K562 (cell line): ENCODE measurements around the gene NYNRIN. TPM values are rescaled to one million over a fixed set of nuclear protein-coding genes. Genes with fewer than 3 reads are reported as not detected.

Source experiments
- ATAC-seq: fragments of 200-7000 bp; cut with Tn5 transposase; 3 replicates; pipeline ENCODE4 v1.9.1; 2020; ENCODE audit warnings: moderate library complexity
- BruUV-seq: library from RNA; stranded (reverse); fragments of 400-500 nt; replicated peaks from 2 replicates; lab custom pipeline; 2021; lab: Mats Ljungman, UMichigan
- CTCF ChIA-PET: fragments of 300-600 bp; formaldehyde crosslinking; extraction: SDS; loops from one replicate; lab custom pipeline; 2021; ENCODE audit warnings: low intra/inter-chr PET ratio; lab: Yijun Ruan, JAX
- POLR2A ChIA-PET: fragments of 300-600, 350-650 bp; sonication (Branson Sonifier 250); formaldehyde crosslinking; extraction: SDS; loops from one replicate; lab custom pipeline; 2021; ENCODE audit warnings: antibody characterized with exemption, inconsistent platforms; lab: Yijun Ruan, JAX
- DNase-seq, 4 experiments: peaks; one replicate each; pipeline versions ENCODE4 v3.0.0 to v3.0.0-alpha.2; 2011 to 2018; ENCODE audit warnings: low spot score in 3 of 4, mixed read lengths in 3 of 4; ENCODE audit errors: extremely low read depth in 1 of 4
- FAIRE-seq: peaks from 2 replicates; lab custom pipeline; 2011; peaks lifted over from hg19 to GRCh38; lab: Jason Lieb, UNC
- H2AFZ ChIP-seq: 2 replicates; pipeline ENCODE4 v1.6.0; 2011; ENCODE audit warnings: low read depth, low read length, control low read depth, inconsistent platforms
- H3K27ac ChIP-seq: fragments of 200-600 bp; 3 replicates; pipeline ENCODE4 v1.8.0; 2011; ENCODE audit warnings: low read depth, mild to moderate bottlenecking, control low read depth, inconsistent platforms, low read length, moderate library complexity, mixed read lengths; ENCODE audit errors: extremely low read depth
- H3K27me3 ChIP-seq, 2 experiments: fragments of 300-600 bp in 1 of 2; 2 replicates in 1 of 2; 3 replicates in 1 of 2; pipeline versions ENCODE4 v1.6.0 to v1.8.0; 2011; ENCODE audit warnings: inconsistent platforms in 2 of 2, low read length in 2 of 2, mild to moderate bottlenecking in 1 of 2, mixed read lengths in 1 of 2, moderate library complexity in 1 of 2; ENCODE audit not compliant: control insufficient read depth in 2 of 2, insufficient read depth in 2 of 2
- H3K36me3 ChIP-seq: fragments of 300-600 bp; 3 replicates; pipeline ENCODE4 v1.8.0; 2011; ENCODE audit warnings: mild to moderate bottlenecking, low read length, inconsistent platforms; ENCODE audit not compliant: control insufficient read depth, insufficient read depth
- H3K4me1 ChIP-seq, 2 experiments: fragments of 200-600 bp in 1 of 2; replicated peaks in 1 of 2; 2 replicates in 1 of 2; 3 replicates in 1 of 2; pipeline versions ENCODE4 v1.5.1 to v1.8.0; 2011; ENCODE audit warnings: inconsistent platforms in 2 of 2, low read length in 2 of 2, mild to moderate bottlenecking in 1 of 2, mixed read lengths in 1 of 2, moderate library complexity in 1 of 2; ENCODE audit not compliant: control insufficient read depth in 2 of 2, insufficient read depth in 2 of 2
- H3K4me2 ChIP-seq: 2 replicates; pipeline ENCODE4 v1.6.1; 2011; ENCODE audit warnings: low read length, control low read depth, inconsistent platforms, mixed read lengths; ENCODE audit not compliant: insufficient read depth
- H3K4me3 ChIP-seq: fragments of 200-600 bp; sonication (generic), shearing (Covaris generic); 2 replicates; pipeline ENCODE4 v1.5.1; 2016; ENCODE audit warnings: control low read depth, inconsistent platforms
- H3K79me2 ChIP-seq: fragments of 200-600 bp; 3 replicates; pipeline ENCODE4 v1.8.0; 2011; ENCODE audit warnings: low read length, inconsistent platforms; ENCODE audit not compliant: control insufficient read depth, insufficient read depth
- H3K9ac ChIP-seq, 2 experiments: 2 replicates each; pipeline versions ENCODE4 v1.6.0 to v1.6.1; 2011; ENCODE audit warnings: low read depth in 2 of 2, low read length in 2 of 2, control low read depth in 1 of 2, inconsistent platforms in 1 of 2, mild to moderate bottlenecking in 1 of 2, mixed read lengths in 1 of 2; ENCODE audit not compliant: insufficient read depth in 1 of 2
- H3K9me1 ChIP-seq: one replicate; pipeline ENCODE4 v1.6.0; 2011; ENCODE audit warnings: inconsistent platforms, mild to moderate bottlenecking, low read length, moderate library complexity; ENCODE audit not compliant: control insufficient read depth, insufficient read depth
- H3K9me3 ChIP-seq: replicated peaks from 2 replicates; pipeline ENCODE4 v1.5.1; 2011; ENCODE audit warnings: low read depth, low read length, inconsistent platforms; ENCODE audit not compliant: control insufficient read depth, insufficient read depth
- H4K20me1 ChIP-seq: replicated peaks from 2 replicates; pipeline ENCODE4 v1.6.1; 2011; ENCODE audit warnings: low read length, inconsistent platforms, mixed read lengths; ENCODE audit not compliant: control insufficient read depth, insufficient read depth
- ATF7 ChIP-seq: fragments of 450-650 bp; IDR thresholded peaks from 2 replicates; pipeline ENCODE4 v1.7.1; 2014; ENCODE audit warnings: mild to moderate bottlenecking, moderate library complexity
- CREB1 ChIP-seq, 2 experiments: sonication (generic) in 1 of 2; formaldehyde crosslinking in 1 of 2; IDR thresholded peaks; 2 replicates each; pipeline versions ENCODE4 v1.6.1 to v1.8.0; 2012 to 2022; ENCODE audit warnings: inconsistent platforms in 1 of 2, mild to moderate bottlenecking in 1 of 2, missing genetic modification reagents in 1 of 2, moderate library complexity in 1 of 2
- NRF1 ChIP-seq, 2 experiments: fragments of 450-650 bp; IDR thresholded peaks in 1 of 2; conservative IDR thresholded peaks in 1 of 2; 2 replicates each; pipeline ENCODE4 v1.6.1; 2014; ENCODE audit warnings: mild to moderate bottlenecking in 2 of 2
- ZC3H4 ChIP-seq: sonication (generic); formaldehyde crosslinking; IDR thresholded peaks from 2 replicates; pipeline ENCODE4 v1.9.0; 2021; ENCODE audit warnings: missing genetic modification reagents, borderline replicate concordance
- ZC3H8 ChIP-seq: fragments of 450-650 bp; IDR thresholded peaks from 2 replicates; pipeline ENCODE4 v1.6.1; 2017
- WGBS: fragments of 100-300 bp; shearing (Covaris generic); methylation state at CpG from one replicate; pipeline ENCODE4 v1.1.6; 2016; ENCODE audit warnings: low coverage, mixed read lengths; ENCODE audit not compliant: insufficient coverage; ENCODE audit errors: missing lambda C conversion rate; 5-methylcytosine and 5-hydroxymethylcytosine counted together
- in situ Hi-C: fragments of 300-500 bp; cut with MboI; formaldehyde crosslinking; loops from 4 replicates; pipeline ENCODE4 v1.15.0; 2018; ENCODE audit warnings: inconsistent platforms, mixed read lengths
- intact Hi-C: fragments of 100-400 bp; cut with micrococcal nuclease; formaldehyde crosslinking; loops from 2 replicates; pipeline ENCODE4 v1.14.2; 2022
- polyA plus RNA-seq, 8 experiments: library from polyadenylated mRNA; depleted of rRNA in 4 of 8; stranded (reverse) in 5 of 8; unstranded in 3 of 8; fragments of >200 nt; fragmentation: Nextera tagmentation in 2 of 8; fragmentation: Illumina TruSeq in 1 of 8; extraction: Ambion mirVana in 2 of 8; extraction: Trizol in 1 of 8; gene quantifications; 2 replicates each; pipeline versions ENCODE4 v1.2.1 to v1.2.3, GENCODE V29; 2011 to 2014; ENCODE audit warnings: inconsistent platforms in 1 of 8, missing spikeins in 1 of 8
- total RNA-seq, 7 experiments: library from RNA; depleted of rRNA in 6 of 7; stranded (reverse); fragments of >200 nt in 6 of 7; fragmentation: Illumina TruSeq in 2 of 7; extraction: Trizol in 2 of 7; gene quantifications; 2 replicates each; pipeline versions ENCODE4 v1.2.1 to v1.2.3, GENCODE V29; 2011 to 2021; ENCODE audit warnings: low replicate concordance in 1 of 7
- TF ChIP-seq, protein P1 (sequence below): sonication (generic); formaldehyde crosslinking; IDR thresholded peaks from 2 replicates; pipeline ENCODE4 v1.8.1; 2023; ENCODE audit warnings: mild to moderate bottlenecking, missing genetic modification reagents
- TF ChIP-seq, protein P2 (sequence below): sonication (generic); formaldehyde crosslinking; IDR thresholded peaks from 2 replicates; pipeline ENCODE4 v1.8.0; 2022; ENCODE audit warnings: missing genetic modification reagents, mild to moderate bottlenecking, moderate library complexity, borderline replicate concordance
- TF ChIP-seq, protein P3 (sequence below): fragments of 450-650 bp; IDR thresholded peaks from 2 replicates; pipeline ENCODE4 v1.7.1; 2018; ENCODE audit warnings: mild to moderate bottlenecking, low read depth; ENCODE audit not compliant: partially characterized antibody
- TF ChIP-seq, protein P4 (sequence below), 3 experiments: IDR thresholded peaks in 2 of 3; conservative IDR thresholded peaks in 1 of 3; 2 replicates each; pipeline ENCODE4 v1.5.1; 2011 to 2012; ENCODE audit warnings: low read length in 3 of 3, mild to moderate bottlenecking in 3 of 3, control low read depth in 2 of 3, improper control_type of control experiment in 1 of 3, inconsistent platforms in 1 of 3, low read depth in 1 of 3, mixed read lengths in 1 of 3, moderate library complexity in 1 of 3; ENCODE audit not compliant: insufficient read depth in 2 of 3

NYNRIN gene
- total and polyA plus RNA-seq, 9 of the 15 experiments (the other 6 are each of a cell fraction or from before 2014, with no cell fraction given): 0.04 to 1.2 (median 0.28) TPM

DNA sequence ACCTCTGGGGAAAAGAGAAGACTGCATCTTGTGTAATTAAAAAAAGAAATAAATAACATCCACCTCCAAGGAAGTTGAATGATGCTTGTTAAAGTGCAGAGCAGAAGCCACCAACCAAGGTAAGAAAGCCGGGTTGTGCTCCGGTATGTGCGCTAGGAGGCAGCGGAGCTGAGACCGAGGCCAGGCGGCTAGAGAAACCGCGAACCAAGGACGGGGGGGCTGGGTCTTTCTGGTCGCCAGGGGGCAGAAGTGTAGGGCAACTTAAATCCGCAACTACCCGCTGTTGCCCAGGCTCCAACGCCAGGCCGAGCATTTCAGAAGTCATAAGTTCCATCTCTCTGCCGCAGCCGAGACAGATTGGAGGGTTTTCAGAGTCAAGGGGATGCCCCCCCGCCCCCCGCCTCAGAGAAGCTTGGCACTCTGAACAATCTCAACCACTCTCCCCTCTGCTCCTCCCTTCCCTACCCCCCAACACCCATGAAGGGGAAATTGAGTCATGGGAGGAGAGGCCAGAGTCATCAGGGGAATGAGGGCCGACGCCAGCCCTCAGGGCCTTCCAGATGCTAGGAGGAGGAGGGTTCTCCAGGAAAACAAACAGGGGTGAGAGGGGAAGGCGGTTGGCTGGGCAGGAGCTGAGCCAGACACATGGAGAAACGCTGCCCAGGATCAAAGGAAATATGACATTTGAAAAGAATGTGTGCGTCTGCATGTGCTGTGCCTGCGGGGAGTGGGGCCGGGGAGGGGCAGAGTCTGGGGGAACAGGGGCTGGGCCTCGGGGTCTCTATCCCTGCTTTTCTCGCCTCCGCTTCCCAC lies 33.0 kb upstream of the NYNRIN start:
- Histone ChIP-seq H3K27me3 (no peaks in the 10 kb centered on the region), H3K4me1 (peaks cover 12 to 45% of the 10 kb centered on the region in 2 experiments; a peak in 4 of 5 replicates), H3K9me3 (no peaks in the 10 kb centered on the region), H3K9me1 (no peaks in the 10 kb centered on the region), H3K36me3 (no peaks in the 10 kb centered on the region), H3K27ac (peak overlapping the region; percentile 69; the same call in 1 of the 3 replicates), H3K4me2 (peak overlapping the region; percentile 58), H4K20me1 (no peaks in the 10 kb centered on the region), H3K4me3 (0 out of 2 replicates have a peak overlapping the region, but pooled peaks have one; percentile 43), H3K9ac (0 out of 4 replicates have a peak overlapping the region, but pooled peaks of 1 of the 2 experiments have one; percentile 55), H3K79me2 (no peaks in the 10 kb centered on the region), H2AFZ (peak overlapping the region; percentile 61)
- 81% methylated on average over 5 of the region's 28 CpGs for WGBS
- ChIA-PET CTCF (no interaction called here), POLR2A (interaction anchor here (0.6 to 1.2 kb wide), 3 partner anchors 11 to 26 kb away, joined by 3 to 4 read pairs (median 4); partner anchors contain the start of gene RIPK3)
- TF ChIP-seq ZC3H8: no peak
- TF ChIP-seq ZC3H4 (CRISPR knock-in tag): no peak
- no peak for TF ChIP-seq CREB1 (IDR thresholded peaks at IDR 0.05)
- no peak for TF ChIP-seq CREB1 (CRISPR knock-in tag; IDR thresholded peaks at IDR 0.05)
- TF ChIP-seq, protein P1, sequence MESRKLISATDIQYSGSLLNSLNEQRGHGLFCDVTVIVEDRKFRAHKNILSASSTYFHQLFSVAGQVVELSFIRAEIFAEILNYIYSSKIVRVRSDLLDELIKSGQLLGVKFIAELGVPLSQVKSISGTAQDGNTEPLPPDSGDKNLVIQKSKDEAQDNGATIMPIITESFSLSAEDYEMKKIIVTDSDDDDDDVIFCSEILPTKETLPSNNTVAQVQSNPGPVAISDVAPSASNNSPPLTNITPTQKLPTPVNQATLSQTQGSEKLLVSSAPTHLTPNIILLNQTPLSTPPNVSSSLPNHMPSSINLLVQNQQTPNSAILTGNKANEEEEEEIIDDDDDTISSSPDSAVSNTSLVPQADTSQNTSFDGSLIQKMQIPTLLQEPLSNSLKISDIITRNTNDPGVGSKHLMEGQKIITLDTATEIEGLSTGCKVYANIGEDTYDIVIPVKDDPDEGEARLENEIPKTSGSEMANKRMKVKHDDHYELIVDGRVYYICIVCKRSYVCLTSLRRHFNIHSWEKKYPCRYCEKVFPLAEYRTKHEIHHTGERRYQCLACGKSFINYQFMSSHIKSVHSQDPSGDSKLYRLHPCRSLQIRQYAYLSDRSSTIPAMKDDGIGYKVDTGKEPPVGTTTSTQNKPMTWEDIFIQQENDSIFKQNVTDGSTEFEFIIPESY (CRISPR knock-in tag): peak; percentile 96
- no peak for TF ChIP-seq NRF1 (conservative IDR thresholded peaks at IDR 0.05 in 1 of 2, IDR thresholded peaks at IDR 0.05 in 1 of 2)
- TF ChIP-seq ATF7: no peak
- TF ChIP-seq, protein P2, sequence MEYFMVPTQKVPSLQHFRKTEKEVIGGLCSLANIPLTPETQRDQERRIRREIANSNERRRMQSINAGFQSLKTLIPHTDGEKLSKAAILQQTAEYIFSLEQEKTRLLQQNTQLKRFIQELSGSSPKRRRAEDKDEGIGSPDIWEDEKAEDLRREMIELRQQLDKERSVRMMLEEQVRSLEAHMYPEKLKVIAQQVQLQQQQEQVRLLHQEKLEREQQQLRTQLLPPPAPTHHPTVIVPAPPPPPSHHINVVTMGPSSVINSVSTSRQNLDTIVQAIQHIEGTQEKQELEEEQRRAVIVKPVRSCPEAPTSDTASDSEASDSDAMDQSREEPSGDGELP (CRISPR knock-in tag): no peak
- TF ChIP-seq, protein P3, sequence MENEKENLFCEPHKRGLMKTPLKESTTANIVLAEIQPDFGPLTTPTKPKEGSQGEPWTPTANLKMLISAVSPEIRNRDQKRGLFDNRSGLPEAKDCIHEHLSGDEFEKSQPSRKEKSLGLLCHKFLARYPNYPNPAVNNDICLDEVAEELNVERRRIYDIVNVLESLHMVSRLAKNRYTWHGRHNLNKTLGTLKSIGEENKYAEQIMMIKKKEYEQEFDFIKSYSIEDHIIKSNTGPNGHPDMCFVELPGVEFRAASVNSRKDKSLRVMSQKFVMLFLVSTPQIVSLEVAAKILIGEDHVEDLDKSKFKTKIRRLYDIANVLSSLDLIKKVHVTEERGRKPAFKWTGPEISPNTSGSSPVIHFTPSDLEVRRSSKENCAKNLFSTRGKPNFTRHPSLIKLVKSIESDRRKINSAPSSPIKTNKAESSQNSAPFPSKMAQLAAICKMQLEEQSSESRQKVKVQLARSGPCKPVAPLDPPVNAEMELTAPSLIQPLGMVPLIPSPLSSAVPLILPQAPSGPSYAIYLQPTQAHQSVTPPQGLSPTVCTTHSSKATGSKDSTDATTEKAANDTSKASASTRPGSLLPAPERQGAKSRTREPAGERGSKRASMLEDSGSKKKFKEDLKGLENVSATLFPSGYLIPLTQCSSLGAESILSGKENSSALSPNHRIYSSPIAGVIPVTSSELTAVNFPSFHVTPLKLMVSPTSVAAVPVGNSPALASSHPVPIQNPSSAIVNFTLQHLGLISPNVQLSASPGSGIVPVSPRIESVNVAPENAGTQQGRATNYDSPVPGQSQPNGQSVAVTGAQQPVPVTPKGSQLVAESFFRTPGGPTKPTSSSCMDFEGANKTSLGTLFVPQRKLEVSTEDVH: no peak
- TF ChIP-seq, protein P4, sequence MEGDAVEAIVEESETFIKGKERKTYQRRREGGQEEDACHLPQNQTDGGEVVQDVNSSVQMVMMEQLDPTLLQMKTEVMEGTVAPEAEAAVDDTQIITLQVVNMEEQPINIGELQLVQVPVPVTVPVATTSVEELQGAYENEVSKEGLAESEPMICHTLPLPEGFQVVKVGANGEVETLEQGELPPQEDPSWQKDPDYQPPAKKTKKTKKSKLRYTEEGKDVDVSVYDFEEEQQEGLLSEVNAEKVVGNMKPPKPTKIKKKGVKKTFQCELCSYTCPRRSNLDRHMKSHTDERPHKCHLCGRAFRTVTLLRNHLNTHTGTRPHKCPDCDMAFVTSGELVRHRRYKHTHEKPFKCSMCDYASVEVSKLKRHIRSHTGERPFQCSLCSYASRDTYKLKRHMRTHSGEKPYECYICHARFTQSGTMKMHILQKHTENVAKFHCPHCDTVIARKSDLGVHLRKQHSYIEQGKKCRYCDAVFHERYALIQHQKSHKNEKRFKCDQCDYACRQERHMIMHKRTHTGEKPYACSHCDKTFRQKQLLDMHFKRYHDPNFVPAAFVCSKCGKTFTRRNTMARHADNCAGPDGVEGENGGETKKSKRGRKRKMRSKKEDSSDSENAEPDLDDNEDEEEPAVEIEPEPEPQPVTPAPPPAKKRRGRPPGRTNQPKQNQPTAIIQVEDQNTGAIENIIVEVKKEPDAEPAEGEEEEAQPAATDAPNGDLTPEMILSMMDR (IDR thresholded peaks at IDR 0.05 in 2 of 3, conservative IDR thresholded peaks at IDR 0.05 in 1 of 3; ENCODE audit: insufficient read depth in 2 of 3, low read depth in 1 of 3, low read length in 3 of 3): peak in 2 of 3 experiments; percentile 16 to 40; a peak in 4 of 6 replicates
- intact Hi-C loops (loop anchor here (5.0 kb wide), 1 partner anchor 34 kb away; no protein-coding TSS in a partner anchor), in situ Hi-C loops (no loop called here)
- FAIRE-seq (no peak), ATAC-seq (no peak), DNase-seq (peak in 1 of 4 experiments; percentile 33)
- BruUV-seq: TSS peak; percentile 76
